HepG2 (cell line): ENCODE measurements around the gene ST6GALNAC6. TPM values are rescaled to one million over a fixed set of nuclear protein-coding genes. Genes with fewer than 3 reads are reported as not detected.

ENCODE experiments used
- ATAC-seq: fragments of 200-7000 bp; cut with Tn5 transposase; 3 replicates; pipeline ENCODE4 v1.9.1; 2020; ENCODE audit warnings: mild to moderate bottlenecking, moderate library complexity
- BruUV-seq: library from RNA; stranded (reverse); fragments of 400-500 nt; replicated peaks from 2 replicates; lab custom pipeline; 2021; lab: Mats Ljungman, UMichigan
- CTCF ChIA-PET: fragments of 300-600 bp; formaldehyde crosslinking; extraction: SDS; loops from one replicate; lab custom pipeline; 2021; ENCODE audit warnings: low total read pairs, inconsistent platforms, low intra/inter-chr PET ratio; lab: Yijun Ruan, JAX
- POLR2A ChIA-PET: fragments of 350-600 bp; sonication (Branson Sonifier 250); formaldehyde crosslinking; loops from one replicate; lab custom pipeline; 2020; ENCODE audit warnings: antibody characterized with exemption, inconsistent platforms; lab: Yijun Ruan, JAX
- DNase-seq: peaks from one replicate; pipeline ENCODE4 v3.0.0-alpha.2; 2015; ENCODE audit warnings: low spot score
- FAIRE-seq: peaks from 3 replicates; lab custom pipeline; 2011; peaks lifted over from hg19 to GRCh38; lab: Jason Lieb, UNC
- H2AFZ ChIP-seq: one replicate; pipeline ENCODE4 v1.6.1; 2011; ENCODE audit warnings: low read length, inconsistent platforms
- H3K27ac ChIP-seq: fragments of 300-600 bp; 3 replicates; pipeline ENCODE4 v1.8.0; 2011; ENCODE audit warnings: mixed run types, mild to moderate bottlenecking, mixed read lengths, low read length, inconsistent platforms; ENCODE audit not compliant: insufficient read depth; ENCODE audit errors: extremely low read length
- H3K27me3 ChIP-seq, 2 experiments: fragments of 200-600 bp in 1 of 2; 2 replicates in 1 of 2; 3 replicates in 1 of 2; pipeline versions ENCODE4 v1.6.0 to v1.8.0; 2011; ENCODE audit warnings: low read length in 2 of 2, mild to moderate bottlenecking in 2 of 2, moderate library complexity in 2 of 2, inconsistent platforms in 1 of 2; ENCODE audit not compliant: insufficient read depth in 2 of 2, control insufficient read depth in 1 of 2
- H3K36me3 ChIP-seq, 2 experiments: fragments of 200-600 bp in 1 of 2; replicated peaks in 1 of 2; 2 replicates in 1 of 2; 3 replicates in 1 of 2; pipeline versions ENCODE4 v1.5.1 to v1.8.0; 2011; ENCODE audit warnings: low read length in 2 of 2, inconsistent platforms in 1 of 2; ENCODE audit not compliant: insufficient read depth in 2 of 2, control insufficient read depth in 1 of 2
- H3K4me1 ChIP-seq: 2 replicates; pipeline ENCODE4 v1.5.1; 2012; ENCODE audit warnings: low read length, inconsistent platforms; ENCODE audit not compliant: insufficient read depth
- H3K4me2 ChIP-seq: 2 replicates; pipeline ENCODE4 v1.6.0; 2011; ENCODE audit warnings: low read depth, low read length, inconsistent platforms
- H3K4me3 ChIP-seq, 3 experiments: fragments of 200-600 bp in 1 of 3; sonication (generic), shearing (Covaris generic) in 1 of 3; replicated peaks in 1 of 3; 2 replicates each; pipeline ENCODE4 v1.5.1; 2011 to 2016; ENCODE audit warnings: low read length in 3 of 3, inconsistent platforms in 2 of 3, low read depth in 2 of 3, mild to moderate bottlenecking in 2 of 3, control low read depth in 1 of 3, mixed read lengths in 1 of 3; ENCODE audit not compliant: insufficient read depth in 1 of 3
- H3K79me2 ChIP-seq: one replicate; pipeline ENCODE4 v1.6.1; 2011; ENCODE audit warnings: low read length, inconsistent platforms; ENCODE audit not compliant: insufficient read depth
- H3K9ac ChIP-seq: 2 replicates; pipeline ENCODE4 v1.6.0; 2011; ENCODE audit warnings: mild to moderate bottlenecking, low read depth, low read length, inconsistent platforms; ENCODE audit not compliant: insufficient read depth
- H3K9me3 ChIP-seq: 2 replicates; pipeline ENCODE4 v1.5.1; 2012; ENCODE audit warnings: mild to moderate bottlenecking, low read length
- H4K20me1 ChIP-seq: 2 replicates; pipeline ENCODE4 v1.6.0; 2011; ENCODE audit warnings: inconsistent platforms, mild to moderate bottlenecking, low read length, moderate library complexity; ENCODE audit not compliant: insufficient read depth
- AGO2 ChIP-seq: fragments of 200-400 bp; formaldehyde crosslinking; optimal IDR thresholded peaks from 2 replicates; pipeline ENCODE3; 2017; ENCODE audit warnings: mild to moderate bottlenecking, low read depth, low read length, moderate library complexity
- AHR ChIP-seq: IDR thresholded peaks from 2 replicates; pipeline ENCODE4 v1.6.1; 2018; ENCODE audit warnings: missing genetic modification reagents, missing compliant biosample characterization
- BHLHE40 ChIP-seq: IDR thresholded peaks from 2 replicates; pipeline ENCODE4 v1.6.1; 2011; ENCODE audit warnings: low read length, improper control_type of control experiment
- FIP1L1 ChIP-seq: fragments of 200-400 bp; formaldehyde crosslinking; IDR thresholded peaks from 2 replicates; pipeline ENCODE4 v1.6.1; 2018; ENCODE audit warnings: low read depth, mild to moderate bottlenecking, low read length, moderate library complexity, borderline replicate concordance; ENCODE audit not compliant: insufficient read depth
- KDM2A ChIP-seq: sonication (generic); formaldehyde crosslinking; IDR thresholded peaks from 2 replicates; pipeline ENCODE4 v1.4.0; 2020; ENCODE audit warnings: low read depth, missing genetic modification reagents, borderline replicate concordance
- PCBP1 ChIP-seq: fragments of 200-400 bp; formaldehyde crosslinking; IDR thresholded peaks from 2 replicates; pipeline ENCODE4 v1.6.1; 2017; ENCODE audit warnings: mild to moderate bottlenecking, low read depth, low read length, borderline replicate concordance
- POLR2AphosphoS5 ChIP-seq: IDR thresholded peaks from 2 replicates; pipeline ENCODE4 v1.6.1; 2012; ENCODE audit warnings: low read depth, low read length
- POLR2G ChIP-seq: fragments of 200-400 bp; formaldehyde crosslinking; IDR thresholded peaks from 2 replicates; pipeline ENCODE4 v1.6.1; 2018; ENCODE audit warnings: mild to moderate bottlenecking, low read depth, low read length, moderate library complexity
- RXRA ChIP-seq: sonication (generic); formaldehyde crosslinking; IDR thresholded peaks from 2 replicates; pipeline ENCODE4 v1.5.1; 2020; ENCODE audit warnings: missing genetic modification reagents
- SRSF1 ChIP-seq: fragments of 200-400 bp; formaldehyde crosslinking; optimal IDR thresholded peaks from 2 replicates; pipeline ENCODE3; 2017; ENCODE audit warnings: mild to moderate bottlenecking, low read depth, low read length, moderate library complexity
- ZFP91 ChIP-seq: sonication (generic); formaldehyde crosslinking; IDR thresholded peaks from 2 replicates; pipeline ENCODE4 v1.9.0; 2022; ENCODE audit warnings: missing genetic modification reagents, mild to moderate bottlenecking, borderline replicate concordance
- ZNF225 ChIP-seq: sonication (generic); formaldehyde crosslinking; IDR thresholded peaks from 2 replicates; pipeline ENCODE4 v1.4.0; 2020; ENCODE audit warnings: mild to moderate bottlenecking, missing genetic modification reagents
- ZNF710 ChIP-seq: sonication (generic); formaldehyde crosslinking; IDR thresholded peaks from 2 replicates; pipeline ENCODE4 v1.5.0; 2020; ENCODE audit warnings: mild to moderate bottlenecking, missing genetic modification reagents, borderline replicate concordance
- ZNF768 ChIP-seq: sonication (generic); formaldehyde crosslinking; IDR thresholded peaks from 2 replicates; pipeline ENCODE4 v1.4.0; 2020; ENCODE audit warnings: missing genetic modification reagents
- WGBS: methylation state at CpG from one replicate; pipeline ENCODE4 v1.1.6; 2017; ENCODE audit warnings: low lambda C conversion rate; 5-methylcytosine and 5-hydroxymethylcytosine counted together
- in situ Hi-C: cut with HindIII; loops from 2 replicates; pipeline ENCODE4 v1.10.0; 2017; ENCODE audit warnings: low pct_unique_long_range_greater_than_20kb; ENCODE audit not compliant: extremely low pct_ligation_motif_present
- intact Hi-C: fragments of 100-400 bp; cut with micrococcal nuclease; formaldehyde crosslinking; loops from one replicate; pipeline ENCODE4 v1.10.0; 2022; ENCODE audit not compliant: unreplicated experiment
- polyA plus RNA-seq, 8 experiments: library from polyadenylated mRNA; depleted of rRNA in 3 of 8; stranded (reverse) in 7 of 8; unstranded in 1 of 8; fragments of >200 nt; fragmentation: Illumina TruSeq in 4 of 8; extraction: Trizol in 4 of 8; gene quantifications; 2 replicates each; pipeline versions ENCODE4 v1.2.1 to v1.2.3, GENCODE V29; 2011 to 2016; ENCODE audit warnings: low read depth in 4 of 8, missing spikeins in 1 of 8, mixed read lengths in 1 of 8; ENCODE audit not compliant: insufficient read depth in 1 of 8
- total RNA-seq, 5 experiments: library from RNA; depleted of rRNA; stranded (reverse); fragments of >200 nt; fragmentation: Illumina TruSeq; extraction: Trizol; gene quantifications; 2 replicates each; pipeline ENCODE4 v1.2.3, GENCODE V29; 2016; ENCODE audit warnings: low read depth in 1 of 5

The ST6GALNAC6 gene
- total and polyA plus RNA-seq, 2 of the 13 experiments (the other 11 are each of a cell fraction or from before 2014, with no cell fraction given): 18.5 to 65.4 TPM

GRCh38 chr9:127940593-127940992, 41.2 kb upstream of the ST6GALNAC6 start:
- intact Hi-C loops: loop anchor here (5.0 to 10.0 kb wide), 2 partner anchors 37 to 174 kb away; no protein-coding TSS in a partner anchor
- peaks cover 7% of the 10 kb centered on the region for H4K20me1 ChIP-seq
- H3K27ac ChIP-seq: no peak overlapping the region
- POLR2A ChIA-PET: interaction anchor here (0.5 to 2.2 kb wide), 2 partner anchors 51 to 127 kb away, joined by 3 to 5 read pairs; partner anchors contain the start of genes NAIF1 and SLC25A25
- TF ChIP-seq POLR2G: 0 out of 2 replicates have a peak, but pooled peaks have one; percentile 8
- TF ChIP-seq BHLHE40: no peak
- TF ChIP-seq, all 625 proteins: peak for 1
- no peak overlapping the region for H3K4me3 ChIP-seq
- CTCF ChIA-PET: no interaction called here
- peaks cover 32% of the 10 kb centered on the region for H3K4me1 ChIP-seq
- H3K9ac ChIP-seq: no peak overlapping the region
- H3K79me2 ChIP-seq: peaks cover 20% of the 10 kb centered on the region
- 98% methylated on average over 4 of the region's 4 CpGs for WGBS
- H3K27me3 ChIP-seq: no peaks in the 10 kb centered on the region; a peak in 1 of 5 replicates
- no peak overlapping the region for H2AFZ ChIP-seq
- no peak for FAIRE-seq
- BruUV-seq: no TSS peak
- in situ Hi-C loops: no loop called here
- DNase-seq: no peak
- no peaks in the 10 kb centered on the region for H3K9me3 ChIP-seq
- ATAC-seq: no peak
- peaks cover 13 to 39% of the 10 kb centered on the region in 2 experiments; a peak in 4 of 5 replicates for H3K36me3 ChIP-seq
- no peak overlapping the region for H3K4me2 ChIP-seq

GRCh38 chr9:127938298-127938690, 38.9 kb upstream of the ST6GALNAC6 start:
- Histone ChIP-seq H3K27ac (no peak overlapping the region), H3K4me3 (peak overlapping the region in 1 of 3 experiments; percentile 96; a peak in 1 of 6 replicates)
- POLR2A ChIA-PET: no interaction called here
- peak; percentile 9 for TF ChIP-seq SRSF1
- 0 out of 2 replicates have a peak, but pooled peaks have one; percentile 18 for TF ChIP-seq POLR2AphosphoS5
- TF ChIP-seq ZNF768 (CRISPR knock-in tag): peak; percentile 29; the same call in 1 of the 2 replicates
- 0 out of 2 replicates have a peak, but pooled peaks have one; percentile 72 for TF ChIP-seq FIP1L1
- TF ChIP-seq ZNF710: no peak
- no peak for TF ChIP-seq RXRA (CRISPR knock-in tag)
- 0 out of 2 replicates have a peak, but pooled peaks have one; percentile 2 for TF ChIP-seq AHR (CRISPR knock-in tag)
- TF ChIP-seq PCBP1: peak; percentile 19; the same call in 1 of the 2 replicates
- TF ChIP-seq ZNF225 (CRISPR knock-in tag): no peak; the same call in 1 of the 2 replicates
- TF ChIP-seq KDM2A: no peak
- TF ChIP-seq AGO2: peak; percentile 78
- TF ChIP-seq ZFP91 (CRISPR knock-in tag): peak; percentile 50; the same call in 1 of the 2 replicates

More at GRCh38 chr9:127938298-127938690, 38.9 kb upstream of the ST6GALNAC6 start:
- H3K9me3 ChIP-seq: no peaks in the 10 kb centered on the region
- peaks cover 8 to 18% of the 10 kb centered on the region in 2 experiments; a peak in 4 of 5 replicates for H3K36me3 ChIP-seq
- H3K9ac ChIP-seq: 0 out of 2 replicates have a peak overlapping the region, but pooled peaks have one; percentile 84
- H3K27me3 ChIP-seq: no peaks in the 10 kb centered on the region; a peak in 1 of 5 replicates
- H2AFZ ChIP-seq: no peak overlapping the region
- peak overlapping the region; percentile 99; the same call in 1 of the 2 replicates for H3K4me2 ChIP-seq
- H3K79me2 ChIP-seq: peaks cover 22% of the 10 kb centered on the region
- intact Hi-C loops: no loop called here
- BruUV-seq: no TSS peak
- H3K4me1 ChIP-seq: peaks cover 37% of the 10 kb centered on the region
- ATAC-seq (no peak), DNase-seq (no peak), FAIRE-seq (no peak)
- H4K20me1 ChIP-seq: peaks cover 4% of the 10 kb centered on the region
- in situ Hi-C loops: loop anchor here (5.0 kb wide), 1 partner anchor 99 kb away; no protein-coding TSS in a partner anchor
- 90% methylated on average over 23 of the region's 25 CpGs for WGBS
- CTCF ChIA-PET: no interaction called here
